HG02642 (cell line): ENCODE measurements around the gene ACADVL.

Experiments
- ATAC-seq: cut with Tn5 transposase; IDR thresholded peaks from one replicate; pipeline ENCODE4 v1.9.1; 2021; ENCODE audit warnings: mild to moderate bottlenecking; ENCODE audit not compliant: unreplicated experiment, poor library complexity

Gene ACADVL

DNA sequence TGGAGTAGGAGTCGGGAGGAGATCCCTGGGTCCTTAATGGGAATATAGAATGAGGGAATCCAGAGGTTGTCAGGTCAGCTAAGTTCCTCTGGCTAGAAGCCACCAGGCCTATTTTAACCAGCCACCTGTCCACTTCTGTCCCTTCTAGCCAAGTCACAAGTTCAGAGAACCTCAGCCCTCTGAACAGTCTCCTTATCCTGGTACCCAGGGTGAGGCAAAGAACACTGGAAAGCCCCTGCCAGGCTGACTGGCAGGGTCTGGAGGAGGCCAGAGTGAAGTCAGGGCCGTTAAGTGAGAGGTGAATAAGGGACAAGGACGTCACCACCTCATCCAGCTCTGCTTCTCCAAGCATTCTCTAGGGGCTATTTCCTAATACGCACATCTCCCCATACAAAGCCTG, 29.1 kb downstream of the ACADVL start:
- ATAC-seq = no peak

DNA sequence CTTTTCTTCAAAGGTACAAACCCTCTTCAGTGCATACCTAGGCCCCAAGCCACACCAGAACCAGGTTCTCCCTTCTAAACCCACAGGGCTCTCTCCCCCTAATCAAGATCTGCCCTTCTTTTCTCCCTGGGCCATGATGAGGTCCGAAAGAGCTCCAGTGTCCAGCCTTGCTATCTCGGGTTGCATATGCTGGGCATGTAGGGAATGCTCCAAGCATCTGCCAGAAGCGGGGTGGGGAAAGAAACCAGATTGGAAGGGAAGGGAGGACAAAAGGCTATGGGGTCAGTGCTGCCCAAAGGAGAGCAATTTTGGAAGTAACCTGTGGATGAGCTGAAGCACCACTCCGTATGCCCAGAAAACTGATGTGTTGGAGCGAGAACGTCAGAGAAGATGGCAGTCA, 29.5 kb downstream of the ACADVL start:
- ATAC-seq = no peak

- ATAC-seq = no peak
These were observed 30.1 kb downstream of the ACADVL start for GRCh38 chr17:7249830-7250229.

GRCh38 chr17:7250695-7251627, 31.2 kb downstream of the ACADVL start:
- ATAC-seq = peak; percentile 1

- ATAC-seq = peak; percentile 80
These were observed 32.0 kb downstream of the ACADVL start, which contains the start of gene CTDNEP1 for GRCh38 chr17:7251661-7252175. Gene CTDNEP1, minus strand, starts transcription at chr17:7251734. Its CDS starts 438 bp downstream, at chr17:7251296.

DNA sequence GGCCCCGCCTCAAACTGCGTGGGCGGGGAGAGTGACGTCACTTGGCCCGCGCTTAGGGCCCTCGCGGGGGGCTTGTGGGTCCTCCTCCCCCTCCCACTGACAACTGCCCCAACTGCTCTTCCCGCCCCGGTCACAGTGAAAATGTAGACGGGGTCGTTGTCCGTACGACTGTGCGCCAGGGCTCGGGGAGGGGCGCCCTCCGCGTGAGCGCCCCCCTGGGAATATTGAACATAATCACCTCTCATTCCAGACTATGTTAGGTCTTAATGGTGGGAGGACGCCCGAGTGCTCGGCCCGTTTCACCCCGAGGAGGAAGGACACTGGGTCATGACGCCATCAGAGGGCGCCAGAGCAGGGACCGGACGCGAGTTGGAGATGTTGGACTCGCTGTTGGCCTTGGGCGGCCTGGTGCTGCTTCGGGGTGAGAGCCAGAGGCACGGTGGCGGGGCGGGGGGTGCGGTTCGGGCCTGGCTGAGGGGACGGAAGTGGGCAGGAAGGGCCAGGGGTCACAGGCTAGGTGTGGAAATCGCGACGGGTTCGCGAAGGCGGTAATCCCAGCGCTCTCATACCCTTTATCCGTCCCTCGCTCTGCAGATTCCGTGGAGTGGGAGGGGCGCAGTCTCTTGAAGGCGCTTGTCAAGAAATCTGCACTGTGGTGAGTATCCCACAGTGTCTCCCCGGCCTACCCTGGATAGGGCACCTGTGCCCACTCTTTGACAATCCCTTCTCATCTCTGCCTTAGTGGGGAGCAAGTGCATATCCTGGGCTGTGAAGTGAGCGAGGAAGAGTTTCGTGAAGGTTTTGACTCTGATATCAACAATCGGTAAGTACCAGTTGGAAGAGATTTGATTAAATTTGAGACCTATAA, 32.7 kb downstream of the ACADVL start, which contains the start of gene ELP5:
ELP5 (plus strand) TSS at position 40 of the 868 bp plus-strand sequence; CDS start at position 376, 336 bp downstream.
- ATAC-seq = peak; percentile 58

DNA sequence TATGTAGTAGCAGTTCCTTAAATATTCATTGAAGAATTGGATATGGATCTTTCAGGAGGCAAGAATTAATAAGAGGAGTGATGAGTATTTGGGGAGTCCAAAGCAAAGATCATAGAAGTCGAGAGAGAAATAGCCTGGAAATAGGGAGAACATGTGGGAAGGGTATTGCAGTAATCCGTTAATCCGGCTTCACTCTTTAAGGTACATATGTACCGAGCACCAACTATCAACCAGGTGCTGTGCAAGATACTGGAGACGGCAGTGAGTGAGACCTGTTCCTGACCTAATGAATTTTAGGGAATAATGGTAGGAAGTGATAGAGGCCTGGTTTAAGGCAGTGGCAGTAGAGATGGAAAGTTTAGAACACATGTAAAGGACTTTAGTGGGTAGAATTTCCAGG, 33.3 kb downstream of the ACADVL start:
- ATAC-seq = no peak

- no peak for ATAC-seq
These were observed 34.8 kb downstream of the ACADVL start for GRCh38 chr17:7254511-7254910.

DNA sequence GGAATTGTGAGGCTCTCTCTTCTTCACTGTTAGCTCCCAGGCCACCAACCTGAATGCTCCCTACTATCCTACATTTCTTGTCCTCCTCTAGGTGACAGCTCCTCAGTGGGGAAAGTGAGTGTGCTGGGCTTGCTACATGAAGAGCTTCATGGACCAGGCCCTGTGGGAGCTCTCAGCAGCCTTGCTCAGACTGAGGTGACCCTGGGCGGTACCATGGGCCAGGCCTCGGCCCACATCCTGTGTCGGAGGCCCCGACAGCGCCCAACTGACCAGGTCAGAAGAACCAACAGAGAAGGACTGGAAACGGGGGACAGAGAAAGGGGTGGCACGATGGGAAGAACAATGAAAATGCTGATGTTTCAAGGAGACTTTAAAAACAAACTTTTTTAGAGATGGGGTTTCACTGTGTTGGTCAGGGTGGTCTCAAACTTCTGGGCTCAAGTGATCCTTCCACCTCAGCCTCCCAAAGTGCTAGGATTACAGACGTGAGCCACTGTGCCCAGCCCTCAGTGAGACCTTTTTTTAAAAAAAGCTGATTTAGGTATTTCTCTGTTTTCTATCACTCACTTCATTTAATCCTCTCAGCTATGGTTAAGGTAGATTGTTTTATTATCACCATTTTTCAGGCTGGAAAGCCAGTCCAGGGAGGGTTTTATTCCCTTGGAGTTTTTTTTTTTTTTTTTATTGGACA, 37.2 kb downstream of the ACADVL start:
- no peak for ATAC-seq

DNA sequence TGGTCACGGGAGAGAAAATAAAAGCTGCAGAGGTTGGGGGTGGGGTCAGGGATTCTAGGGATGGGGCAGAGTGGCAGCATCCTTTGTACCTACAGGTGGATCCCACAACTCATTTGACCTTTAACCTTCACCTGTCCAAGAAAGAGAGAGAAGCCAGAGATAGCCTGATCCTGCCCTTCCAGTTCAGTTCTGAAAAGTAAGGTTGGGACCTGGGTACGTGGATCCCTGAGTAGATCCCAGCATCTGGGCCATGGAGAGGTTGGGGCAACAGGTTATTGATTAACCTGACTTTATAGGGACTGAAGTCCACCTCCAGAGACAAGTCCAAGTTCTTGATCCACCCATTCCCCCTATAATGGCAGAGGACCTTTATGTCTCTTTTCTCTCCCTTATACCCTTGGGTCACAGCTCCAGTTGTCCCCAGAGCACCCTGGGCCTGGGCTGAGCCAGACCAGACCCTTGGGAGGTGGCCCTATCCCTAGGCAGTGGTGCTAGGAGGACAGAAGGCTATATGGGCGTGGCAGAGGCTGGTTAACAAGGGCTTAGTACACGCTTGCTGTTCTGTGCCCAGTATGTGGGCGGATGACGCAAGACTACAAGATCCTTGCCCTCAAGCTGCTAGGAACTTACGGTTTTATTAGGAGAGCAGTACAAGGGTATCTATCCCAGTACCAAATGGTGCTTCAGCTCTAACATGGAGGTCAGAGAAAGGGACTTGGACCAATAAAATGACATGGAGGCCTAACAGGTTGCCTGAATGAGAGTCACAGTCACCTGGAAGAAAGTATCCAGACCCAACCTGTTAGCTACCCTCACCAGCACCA, 39.2 kb downstream of the ACADVL start:
- ATAC-seq = no peak

GRCh38 chr17:7259555-7259889, 39.8 kb downstream of the ACADVL start:
- ATAC-seq = no peak

DNA sequence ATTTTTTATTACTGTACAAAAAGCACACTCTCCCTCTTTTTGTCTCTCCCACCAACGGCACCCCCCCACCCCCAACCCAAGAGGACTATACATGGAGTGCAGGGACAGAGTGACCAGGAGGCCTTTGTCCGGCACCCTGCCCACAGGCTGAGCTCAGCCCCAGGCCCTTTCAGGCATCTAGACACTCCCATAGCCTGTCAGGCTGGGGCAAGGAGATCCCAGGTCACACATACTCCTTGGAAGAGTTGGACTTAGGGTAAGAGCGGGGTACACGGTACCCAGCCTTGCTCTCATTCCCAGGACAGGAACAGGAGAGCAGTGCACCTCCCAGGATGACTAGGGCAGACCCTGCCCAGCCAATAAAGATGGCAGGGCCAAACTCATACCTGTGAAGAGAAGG, 40.4 kb downstream of the ACADVL start:
- ATAC-seq = no peak

GRCh38 chr17:7260651-7261378, 41.1 kb downstream of the ACADVL start:
- ATAC-seq = no peak

DNA sequence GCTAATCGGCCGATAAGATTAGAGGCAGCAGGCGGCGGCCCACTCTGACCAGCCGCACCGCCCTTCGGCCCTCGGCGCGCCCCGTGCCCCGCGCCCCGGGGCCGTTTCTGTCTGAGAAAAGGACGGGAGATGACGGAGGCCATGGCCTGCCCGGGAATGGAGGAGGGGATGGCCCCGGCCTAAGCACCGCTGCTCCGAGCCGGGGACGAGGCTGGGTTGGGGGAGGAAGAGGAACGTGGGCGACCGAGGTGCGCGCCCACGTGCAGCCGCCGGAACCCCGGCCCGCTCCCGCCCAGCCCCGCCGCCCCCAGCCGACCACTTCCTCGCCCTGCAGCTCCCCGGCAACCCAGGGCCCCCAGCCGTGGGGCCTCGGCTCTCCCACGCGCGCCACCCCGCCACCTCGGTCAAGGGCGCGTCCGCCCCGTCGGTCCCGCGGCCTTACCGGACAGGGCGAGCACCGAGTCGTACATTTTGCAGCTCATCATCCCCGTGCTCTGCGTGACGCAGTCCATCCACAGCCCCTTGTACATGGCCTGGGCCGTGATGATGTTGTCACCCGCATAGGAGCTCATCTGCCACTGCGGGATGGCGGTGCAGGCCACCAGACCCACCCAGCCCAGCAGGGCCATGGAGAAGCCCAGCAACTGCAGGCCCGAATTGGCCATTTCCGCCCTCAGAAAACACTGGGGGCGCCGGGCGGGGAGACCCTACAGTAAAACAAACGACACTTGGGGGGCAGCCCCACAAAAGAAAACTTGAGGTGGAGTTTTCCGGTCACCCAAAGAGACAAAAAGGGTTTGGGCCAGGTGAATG, 41.8 kb downstream of the ACADVL start:
- no peak for ATAC-seq

DNA sequence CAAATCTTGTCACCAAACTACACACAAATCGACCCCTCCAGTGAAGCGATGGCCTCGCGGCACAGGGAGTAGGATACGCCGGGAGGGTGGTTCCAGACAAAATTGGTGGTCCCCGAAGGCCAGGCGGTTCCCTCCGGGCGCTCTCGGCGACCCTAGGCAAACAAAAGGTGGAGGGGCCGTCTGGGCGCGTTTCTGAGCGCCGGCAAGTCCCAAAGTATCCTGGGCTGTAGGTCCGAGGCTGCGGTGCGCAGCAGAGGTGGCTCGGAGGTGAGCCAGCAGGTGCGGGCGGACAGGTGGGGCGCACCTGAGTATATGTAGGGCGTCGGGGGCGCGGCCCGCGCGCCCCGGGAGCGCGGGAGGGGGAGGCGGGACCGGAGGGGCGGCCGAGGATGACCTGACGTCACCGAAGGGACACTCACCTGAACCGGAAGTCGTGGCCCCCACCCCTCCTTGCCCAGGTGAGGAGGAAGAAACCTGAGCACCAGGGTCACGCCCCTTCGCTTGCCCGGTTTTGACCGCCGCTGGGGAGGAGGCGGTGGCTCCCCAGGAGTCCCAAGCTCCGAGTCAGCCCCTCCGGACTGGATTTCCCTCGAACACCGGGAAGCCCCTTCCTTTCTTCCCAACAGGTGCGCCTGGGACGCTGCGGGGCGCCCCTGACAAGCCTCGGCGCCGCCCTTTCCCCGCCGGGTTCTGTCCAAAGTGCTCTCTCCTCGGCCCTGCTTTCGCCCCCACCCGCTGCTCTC, 42.6 kb downstream of the ACADVL start, which contains the start of gene CLDN7:
CLDN7 (minus strand) TSS at position 287 of the 743 bp plus-strand sequence. CDS start 435 bp downstream, outside the sequence.
- no peak for ATAC-seq

DNA sequence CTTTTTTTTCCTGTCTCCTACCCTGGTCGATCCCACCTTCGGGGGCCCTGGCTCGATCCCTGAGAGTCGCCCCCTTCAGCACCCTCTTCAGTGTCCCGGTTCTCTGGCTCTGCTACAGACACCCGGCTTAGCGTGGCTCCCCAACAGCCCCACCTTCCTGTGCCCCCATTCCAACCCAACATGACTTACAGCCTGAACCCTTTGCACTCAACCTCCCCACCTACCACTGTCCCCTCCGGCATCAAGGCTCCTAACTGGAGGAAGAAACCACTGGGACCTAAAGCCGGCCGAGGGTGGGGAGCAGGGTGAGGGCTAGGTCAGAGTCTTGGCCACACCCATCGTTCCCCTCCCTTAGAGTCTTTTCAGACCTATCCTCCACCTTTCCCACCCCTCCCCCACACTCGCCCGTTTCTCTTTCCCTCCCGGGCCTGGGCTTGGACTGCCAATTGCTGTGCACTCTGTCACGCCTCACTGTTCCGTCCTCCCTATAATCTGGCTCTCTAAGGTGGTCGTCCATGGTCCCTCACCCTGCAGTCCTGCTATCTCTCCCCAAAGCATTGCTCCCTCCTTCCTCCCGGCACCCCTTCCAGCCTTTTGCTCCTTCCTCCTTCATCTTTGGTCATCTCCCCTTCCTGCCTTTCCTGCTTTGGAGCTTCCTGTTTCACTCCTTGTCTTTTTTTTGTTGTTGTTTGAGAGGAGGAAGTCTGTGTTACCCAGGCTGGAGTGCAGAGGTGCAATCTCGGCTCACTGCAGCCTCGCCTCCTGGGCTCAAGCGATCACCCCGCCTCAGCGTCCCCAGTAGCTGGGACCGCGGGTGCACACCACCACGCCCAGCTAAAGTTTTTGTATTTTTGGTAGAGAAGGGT, 43.4 kb downstream of the ACADVL start:
- no peak for ATAC-seq
